Measurements from ENCODE around the gene SCIN.

- TF ChIP-seq SIN3A (IDR thresholded peaks at IDR 0.05; ENCODE audit: borderline replicate concordance, insufficient read depth, low read length): no peak
- TF ChIP-seq TAF1 (IDR thresholded peaks at IDR 0.05; ENCODE audit: borderline replicate concordance, insufficient read depth, low read length): no peak
- TF ChIP-seq, protein P1, sequence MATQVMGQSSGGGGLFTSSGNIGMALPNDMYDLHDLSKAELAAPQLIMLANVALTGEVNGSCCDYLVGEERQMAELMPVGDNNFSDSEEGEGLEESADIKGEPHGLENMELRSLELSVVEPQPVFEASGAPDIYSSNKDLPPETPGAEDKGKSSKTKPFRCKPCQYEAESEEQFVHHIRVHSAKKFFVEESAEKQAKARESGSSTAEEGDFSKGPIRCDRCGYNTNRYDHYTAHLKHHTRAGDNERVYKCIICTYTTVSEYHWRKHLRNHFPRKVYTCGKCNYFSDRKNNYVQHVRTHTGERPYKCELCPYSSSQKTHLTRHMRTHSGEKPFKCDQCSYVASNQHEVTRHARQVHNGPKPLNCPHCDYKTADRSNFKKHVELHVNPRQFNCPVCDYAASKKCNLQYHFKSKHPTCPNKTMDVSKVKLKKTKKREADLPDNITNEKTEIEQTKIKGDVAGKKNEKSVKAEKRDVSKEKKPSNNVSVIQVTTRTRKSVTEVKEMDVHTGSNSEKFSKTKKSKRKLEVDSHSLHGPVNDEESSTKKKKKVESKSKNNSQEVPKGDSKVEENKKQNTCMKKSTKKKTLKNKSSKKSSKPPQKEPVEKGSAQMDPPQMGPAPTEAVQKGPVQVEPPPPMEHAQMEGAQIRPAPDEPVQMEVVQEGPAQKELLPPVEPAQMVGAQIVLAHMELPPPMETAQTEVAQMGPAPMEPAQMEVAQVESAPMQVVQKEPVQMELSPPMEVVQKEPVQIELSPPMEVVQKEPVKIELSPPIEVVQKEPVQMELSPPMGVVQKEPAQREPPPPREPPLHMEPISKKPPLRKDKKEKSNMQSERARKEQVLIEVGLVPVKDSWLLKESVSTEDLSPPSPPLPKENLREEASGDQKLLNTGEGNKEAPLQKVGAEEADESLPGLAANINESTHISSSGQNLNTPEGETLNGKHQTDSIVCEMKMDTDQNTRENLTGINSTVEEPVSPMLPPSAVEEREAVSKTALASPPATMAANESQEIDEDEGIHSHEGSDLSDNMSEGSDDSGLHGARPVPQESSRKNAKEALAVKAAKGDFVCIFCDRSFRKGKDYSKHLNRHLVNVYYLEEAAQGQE (IDR thresholded peaks at IDR 0.05; ENCODE audit: insufficient read depth in 1 of 2, low read depth in 2 of 2, low read length in 2 of 2): no peak
- TF ChIP-seq POLR2AphosphoS5 (IDR thresholded peaks at IDR 0.05; ENCODE audit: low read depth, low read length): no peak
- TF ChIP-seq FOXP2 (optimal IDR thresholded peaks at IDR 0.05; ENCODE audit: borderline replicate concordance, extremely low read depth, extremely low read length, insufficient read depth): no peak
Measured at GRCh38 chr7:12642508-12642907, 72.0 kb downstream of the SCIN start.
